ENCODE results near the gene SLFN5.

DNA sequence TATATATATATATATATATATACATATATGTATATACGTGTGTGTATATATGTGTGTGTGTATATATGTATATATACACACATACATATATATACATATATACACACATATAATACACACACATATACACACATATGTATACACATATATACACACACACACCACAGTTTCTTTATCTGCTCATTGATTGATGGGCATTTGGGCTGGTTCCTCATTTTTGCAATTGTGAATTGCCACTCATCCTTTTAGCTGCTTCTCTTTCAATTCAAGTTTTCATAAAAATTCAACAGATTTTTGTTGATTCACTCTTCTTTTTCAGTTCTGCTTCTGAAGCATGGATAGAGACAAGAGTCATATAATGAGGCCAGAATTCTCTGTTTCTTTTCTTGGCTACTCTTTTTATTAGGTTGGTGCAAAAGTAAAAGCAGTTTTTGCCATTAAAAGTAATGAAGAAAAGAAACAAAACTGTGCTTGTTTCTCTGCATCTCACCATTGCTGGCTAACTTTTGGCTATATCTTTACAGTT lies 44.5 kb downstream of the SLFN5 start:
- TF ChIP-seq, protein P1, sequence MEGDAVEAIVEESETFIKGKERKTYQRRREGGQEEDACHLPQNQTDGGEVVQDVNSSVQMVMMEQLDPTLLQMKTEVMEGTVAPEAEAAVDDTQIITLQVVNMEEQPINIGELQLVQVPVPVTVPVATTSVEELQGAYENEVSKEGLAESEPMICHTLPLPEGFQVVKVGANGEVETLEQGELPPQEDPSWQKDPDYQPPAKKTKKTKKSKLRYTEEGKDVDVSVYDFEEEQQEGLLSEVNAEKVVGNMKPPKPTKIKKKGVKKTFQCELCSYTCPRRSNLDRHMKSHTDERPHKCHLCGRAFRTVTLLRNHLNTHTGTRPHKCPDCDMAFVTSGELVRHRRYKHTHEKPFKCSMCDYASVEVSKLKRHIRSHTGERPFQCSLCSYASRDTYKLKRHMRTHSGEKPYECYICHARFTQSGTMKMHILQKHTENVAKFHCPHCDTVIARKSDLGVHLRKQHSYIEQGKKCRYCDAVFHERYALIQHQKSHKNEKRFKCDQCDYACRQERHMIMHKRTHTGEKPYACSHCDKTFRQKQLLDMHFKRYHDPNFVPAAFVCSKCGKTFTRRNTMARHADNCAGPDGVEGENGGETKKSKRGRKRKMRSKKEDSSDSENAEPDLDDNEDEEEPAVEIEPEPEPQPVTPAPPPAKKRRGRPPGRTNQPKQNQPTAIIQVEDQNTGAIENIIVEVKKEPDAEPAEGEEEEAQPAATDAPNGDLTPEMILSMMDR (IDR thresholded peaks at IDR 0.05), result no peak
- TF ChIP-seq POLR2A (IDR thresholded peaks at IDR 0.05), result no peak

Data from esophagus squamous epithelium (tissue), 4 donors.